HG02970 (cell line): Measurements from ENCODE around the gene HOXB6.

ENCODE experiments used
- ATAC-seq: cut with Tn5 transposase; IDR thresholded peaks from one replicate; pipeline ENCODE4 v1.9.1; 2021; ENCODE audit warnings: mild to moderate bottlenecking, moderate library complexity, moderate number of reproducible peaks; ENCODE audit not compliant: unreplicated experiment, low FRiP score

HOXB6 gene

DNA sequence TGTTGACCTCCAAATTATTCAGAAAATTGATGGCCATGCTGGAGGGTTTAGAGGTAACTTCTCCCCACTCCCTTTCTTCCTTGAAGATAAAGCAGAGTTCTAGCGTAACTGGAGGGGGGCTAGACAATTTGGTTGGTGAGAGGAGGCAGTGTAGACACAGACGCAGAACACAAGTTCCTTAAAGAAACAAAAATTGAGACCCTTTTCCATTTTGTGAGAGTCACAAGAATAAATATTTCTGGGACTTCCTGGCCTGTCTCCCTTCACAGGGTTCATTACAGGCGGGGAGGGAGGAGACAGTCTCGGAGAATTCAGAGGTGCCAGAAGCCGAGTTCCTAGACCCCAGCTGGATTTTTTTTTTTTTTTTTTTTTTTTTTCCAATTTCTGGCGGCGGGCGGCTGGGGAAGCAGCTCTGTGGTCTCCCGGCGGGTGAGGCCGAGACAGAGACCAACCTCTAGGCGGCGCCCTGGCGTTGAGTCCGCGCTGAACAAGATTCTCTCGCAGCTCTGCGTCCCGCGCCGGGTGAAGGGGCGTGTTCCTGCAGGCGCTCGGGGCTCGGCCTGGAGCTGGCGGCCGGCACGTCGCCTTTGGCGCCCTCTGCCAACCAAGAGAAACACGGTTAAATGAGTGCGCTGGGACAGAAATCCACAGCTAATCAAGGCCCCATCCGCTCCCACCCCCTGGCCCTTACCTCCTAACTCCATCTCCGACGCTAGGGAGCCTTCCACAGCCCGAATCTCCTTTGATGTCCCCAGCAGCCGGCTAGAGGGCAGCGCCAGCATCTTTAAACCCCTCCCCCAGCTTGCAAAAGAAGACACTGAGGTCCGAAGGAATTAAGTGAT, 31.6 kb upstream of the HOXB6 start:
- ATAC-seq, result no peak

DNA sequence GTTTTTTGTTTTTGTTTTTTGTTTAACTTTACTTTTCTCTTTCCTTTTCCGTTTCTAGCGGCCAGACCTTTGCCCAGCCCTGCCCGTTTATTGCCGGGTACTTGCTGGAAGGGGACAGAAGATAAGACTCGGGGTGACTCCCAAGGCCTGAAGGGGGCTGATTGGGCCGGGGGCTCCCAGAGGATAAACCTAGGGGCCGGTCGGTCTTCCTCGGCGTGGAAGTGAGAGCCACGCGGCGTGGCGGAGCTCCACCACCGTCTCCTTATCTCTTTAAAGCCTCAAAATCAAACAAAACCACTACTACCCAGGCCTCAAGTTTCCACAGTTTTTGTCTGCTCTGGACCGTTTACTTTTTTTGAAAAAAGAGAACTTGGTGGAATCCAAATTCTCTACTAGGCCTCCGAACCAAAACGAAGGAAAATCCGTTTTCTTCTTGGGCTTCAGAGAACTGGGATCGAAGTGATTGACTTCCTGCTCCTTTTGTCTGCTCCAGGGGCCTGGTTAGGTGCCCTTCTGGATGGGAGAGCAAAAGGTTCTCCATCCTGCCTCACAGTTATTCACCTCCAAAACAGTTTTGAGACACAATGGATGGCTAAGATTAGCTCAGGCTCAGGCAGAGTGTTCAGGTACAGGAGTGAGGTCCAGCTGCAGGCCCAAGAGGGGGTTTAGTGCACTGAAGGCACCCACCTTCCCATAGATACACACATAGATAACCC, 29.9 kb upstream of the HOXB6 start:
- no peak for ATAC-seq

DNA sequence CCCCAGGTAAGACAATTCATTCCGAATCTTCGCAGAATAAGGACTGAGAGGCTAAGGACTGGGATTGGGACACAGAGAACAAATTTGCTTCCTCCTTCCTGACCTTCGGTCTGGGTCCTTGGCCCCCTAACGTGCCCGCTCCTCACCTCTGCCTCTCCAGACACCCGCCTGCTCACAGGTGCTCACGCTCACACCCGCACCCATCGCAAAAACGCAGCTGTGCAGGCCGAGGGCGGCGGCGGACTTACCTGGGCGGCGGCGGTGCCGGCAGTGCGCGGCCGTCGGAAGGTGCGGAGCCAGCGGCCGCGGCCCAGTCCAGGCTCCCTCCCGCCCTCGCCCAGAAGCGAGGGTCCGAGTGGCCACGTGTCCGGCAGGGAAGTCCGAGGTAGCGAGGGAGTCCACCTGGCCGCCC, 28.5 kb upstream of the HOXB6 start:
- ATAC-seq, result no peak

DNA sequence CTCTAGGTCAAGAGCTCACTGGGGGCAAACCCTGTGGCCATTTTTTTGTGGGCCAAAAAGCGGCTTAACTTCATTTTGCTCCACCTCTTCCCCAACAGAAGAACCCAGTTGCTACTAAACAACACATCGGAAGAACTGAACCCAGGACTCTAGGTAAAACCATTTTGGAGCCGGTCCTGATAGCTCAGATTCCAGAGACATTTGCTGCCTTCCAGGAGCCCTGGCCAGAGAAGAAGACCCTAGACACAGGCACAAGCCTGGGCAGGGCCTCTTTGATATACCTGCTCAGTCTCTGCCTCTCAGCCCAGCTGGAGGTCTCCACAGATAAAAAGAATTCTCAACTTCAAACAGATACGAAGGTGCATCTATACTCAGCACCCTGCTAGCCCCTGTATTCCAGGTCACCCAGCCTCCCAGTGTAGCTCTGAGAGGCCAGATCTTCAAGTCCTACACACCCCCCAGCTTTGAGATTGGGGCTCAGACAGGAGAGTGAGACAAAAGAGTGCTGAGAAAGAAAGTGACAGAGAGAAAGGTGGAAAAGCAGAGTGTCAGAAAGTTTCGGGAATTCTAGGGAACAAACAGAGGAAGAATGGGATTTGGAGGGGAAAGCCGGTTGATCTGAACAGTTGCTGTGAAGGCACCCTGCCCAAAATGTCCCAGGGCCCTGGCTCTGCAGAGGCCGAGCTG, 27.9 kb upstream of the HOXB6 start:
- no peak for ATAC-seq

DNA sequence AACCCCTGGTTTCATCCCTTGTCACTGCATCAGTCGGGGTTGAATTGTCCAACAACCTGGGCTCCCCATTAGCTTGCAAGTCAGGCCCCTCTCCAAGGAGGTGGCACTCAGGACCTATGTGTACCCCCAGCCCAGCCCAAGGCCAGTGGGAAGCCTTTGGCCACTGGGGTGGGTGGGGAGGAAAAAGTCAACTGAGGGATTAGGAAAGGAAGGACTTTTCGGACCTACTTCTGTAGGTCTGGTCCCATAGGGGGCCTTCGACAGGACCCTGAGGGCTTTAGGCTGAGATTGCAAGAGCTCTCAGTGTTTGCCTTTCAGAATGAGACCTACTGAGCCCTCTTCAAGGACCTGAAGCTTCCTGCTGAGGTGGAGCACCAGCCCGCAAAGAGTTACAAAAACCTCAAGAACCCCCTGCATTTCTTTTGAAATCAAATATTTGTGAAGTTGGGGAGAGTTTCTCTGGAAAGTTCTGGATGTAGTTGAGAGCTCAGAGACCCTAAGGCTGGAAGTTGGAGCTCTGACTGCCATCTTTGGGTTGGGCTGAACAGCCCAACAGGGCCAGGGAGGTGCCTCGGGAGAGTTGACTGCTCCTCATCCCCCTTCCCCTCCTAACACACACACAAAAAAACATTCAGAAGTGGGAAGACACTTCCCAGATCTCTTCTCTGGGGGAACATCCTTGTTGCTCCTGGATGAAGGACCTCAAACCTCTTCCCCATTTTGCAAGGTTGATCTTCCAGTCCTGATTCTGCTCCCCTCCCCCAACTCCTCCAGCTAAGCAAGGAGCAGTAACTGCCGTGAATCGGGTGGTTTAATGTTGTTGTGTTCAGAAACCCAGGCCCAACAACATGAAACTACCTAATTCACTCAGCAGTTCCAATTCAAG, 27.1 kb upstream of the HOXB6 start:
- ATAC-seq, result no peak

DNA sequence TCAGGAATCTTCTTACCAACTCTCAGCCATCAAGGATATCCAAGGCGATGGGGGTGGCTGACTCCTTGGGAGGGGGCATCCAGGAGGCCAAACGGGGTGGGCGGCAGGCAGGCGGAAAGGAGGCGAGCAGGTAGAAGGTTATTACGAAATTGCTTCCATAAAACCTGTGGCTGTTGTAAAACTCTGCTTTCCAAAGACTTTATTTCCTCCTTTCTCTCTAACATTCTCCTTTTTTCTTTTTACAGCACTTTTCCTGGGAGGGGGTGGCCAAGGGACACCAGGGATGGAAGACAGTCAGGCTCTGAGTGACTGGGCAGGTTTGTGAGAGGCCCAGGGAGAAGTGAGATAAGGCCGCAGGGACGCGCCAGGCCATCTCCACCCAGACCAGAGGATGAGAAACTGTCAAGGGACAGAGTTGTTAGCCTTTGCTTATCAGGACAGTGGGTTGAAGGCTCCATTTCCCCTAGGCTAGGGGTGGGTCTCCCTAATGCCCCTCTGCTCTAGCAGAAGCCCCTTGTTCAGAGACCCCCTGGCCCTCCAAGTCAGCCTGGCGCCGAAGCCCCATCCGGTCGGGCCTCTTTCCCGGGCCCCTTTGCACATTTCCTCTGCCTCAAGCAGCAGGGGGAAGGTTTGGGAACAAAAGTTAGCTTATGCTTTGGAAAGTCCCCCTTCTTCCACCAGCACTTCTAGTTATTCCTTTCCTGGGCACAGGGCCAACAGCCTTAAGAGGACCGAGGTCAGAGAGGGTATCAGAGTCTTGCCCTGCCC, 26.3 kb upstream of the HOXB6 start:
- no peak for ATAC-seq

DNA sequence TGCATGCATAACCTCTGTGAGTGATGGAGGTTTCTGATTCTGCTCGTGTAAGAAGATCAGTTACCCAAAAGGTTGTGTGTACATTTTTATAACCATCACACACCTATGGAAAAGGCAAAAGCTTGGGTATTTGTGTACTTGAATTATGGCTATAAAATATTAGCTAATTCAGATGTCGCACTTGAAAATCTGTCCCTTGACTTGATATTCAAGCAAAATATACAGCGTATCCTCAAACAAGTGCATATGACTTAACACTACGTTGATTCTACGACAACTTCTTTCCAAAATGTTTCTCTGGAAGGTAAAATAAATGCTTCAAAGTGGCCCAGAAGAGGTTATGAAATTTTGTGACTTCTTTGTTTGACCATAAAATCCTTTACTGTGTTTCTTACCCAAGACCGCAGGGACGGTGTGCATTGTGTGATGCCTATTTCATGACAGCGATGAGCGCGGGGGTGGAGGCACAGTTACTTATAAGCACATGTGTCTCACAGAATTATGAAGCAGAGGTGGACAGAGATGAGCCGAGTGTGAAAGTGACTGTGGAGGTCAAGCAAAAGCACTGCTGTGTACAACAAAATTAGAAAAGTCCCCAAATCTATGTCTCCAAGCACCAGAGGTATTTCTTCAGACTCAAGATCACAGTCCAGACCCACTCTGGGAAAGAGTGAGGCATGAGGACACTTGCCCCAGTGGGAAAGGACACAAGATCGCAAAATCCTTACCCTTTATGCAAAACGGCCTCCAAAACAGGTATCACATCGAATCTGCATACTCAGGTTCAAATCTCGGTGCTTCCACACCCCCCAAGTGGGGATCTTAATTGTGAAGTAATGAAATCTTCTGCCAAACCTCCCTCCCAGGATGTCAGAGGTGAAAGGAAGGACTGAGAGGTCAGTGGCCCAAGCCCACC, 25.5 kb upstream of the HOXB6 start:
- ATAC-seq, result no peak

DNA sequence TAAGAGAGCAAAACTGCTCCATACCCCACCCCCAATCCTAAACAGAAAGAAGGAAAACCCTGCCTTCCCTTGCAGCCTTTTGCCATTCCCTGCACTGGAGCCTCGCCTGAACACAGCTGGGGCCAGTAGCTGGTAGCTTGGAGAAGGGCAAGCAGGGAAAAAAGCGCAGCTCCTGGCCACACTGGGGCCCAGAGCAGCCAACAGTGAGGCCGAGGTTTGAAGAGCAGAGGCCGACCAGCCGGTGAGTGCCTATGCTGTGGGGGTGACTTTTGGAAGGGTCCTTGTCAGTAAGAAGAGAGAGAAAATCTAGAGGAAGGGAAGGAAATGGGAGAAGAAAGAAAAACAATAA, 24.6 kb upstream of the HOXB6 start:
- no peak for ATAC-seq

DNA sequence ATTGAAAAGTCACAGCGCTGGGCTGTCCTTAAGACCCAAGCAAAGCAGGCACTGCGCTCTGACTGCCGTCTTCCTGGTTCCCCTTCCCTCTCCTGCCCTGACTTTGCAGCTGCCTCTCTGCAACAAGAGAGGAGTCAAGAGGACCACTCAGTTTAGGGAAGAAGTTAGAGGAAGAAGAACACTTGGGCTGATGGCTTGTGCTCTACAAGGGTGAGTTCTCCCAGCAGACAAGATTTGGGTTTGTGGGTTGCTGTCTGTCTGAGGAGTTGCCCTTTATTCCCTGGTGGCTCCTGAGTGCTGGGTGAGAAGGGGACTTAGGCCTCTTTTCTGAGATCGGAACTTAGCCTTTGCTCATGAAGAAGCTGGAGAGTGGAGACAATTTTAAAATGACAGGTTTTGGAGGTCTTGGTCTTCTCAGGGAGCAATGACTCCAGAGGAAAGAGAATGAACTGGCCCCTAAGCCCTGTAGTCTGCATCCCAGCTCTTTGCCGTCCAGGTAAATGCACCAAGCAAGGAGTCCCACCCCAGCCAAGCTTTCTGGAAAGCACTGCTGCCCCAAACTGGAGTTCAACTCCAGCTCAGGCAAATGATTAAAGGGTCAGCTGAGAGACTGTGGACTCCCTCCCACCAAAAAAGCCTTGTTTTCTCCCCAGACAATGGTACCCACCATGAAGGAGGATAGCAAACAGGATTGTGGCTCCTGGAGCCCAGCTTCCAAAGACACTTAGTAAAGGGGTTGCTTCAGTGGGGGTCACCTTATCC, 24.0 kb upstream of the HOXB6 start:
- ATAC-seq, result no peak

DNA sequence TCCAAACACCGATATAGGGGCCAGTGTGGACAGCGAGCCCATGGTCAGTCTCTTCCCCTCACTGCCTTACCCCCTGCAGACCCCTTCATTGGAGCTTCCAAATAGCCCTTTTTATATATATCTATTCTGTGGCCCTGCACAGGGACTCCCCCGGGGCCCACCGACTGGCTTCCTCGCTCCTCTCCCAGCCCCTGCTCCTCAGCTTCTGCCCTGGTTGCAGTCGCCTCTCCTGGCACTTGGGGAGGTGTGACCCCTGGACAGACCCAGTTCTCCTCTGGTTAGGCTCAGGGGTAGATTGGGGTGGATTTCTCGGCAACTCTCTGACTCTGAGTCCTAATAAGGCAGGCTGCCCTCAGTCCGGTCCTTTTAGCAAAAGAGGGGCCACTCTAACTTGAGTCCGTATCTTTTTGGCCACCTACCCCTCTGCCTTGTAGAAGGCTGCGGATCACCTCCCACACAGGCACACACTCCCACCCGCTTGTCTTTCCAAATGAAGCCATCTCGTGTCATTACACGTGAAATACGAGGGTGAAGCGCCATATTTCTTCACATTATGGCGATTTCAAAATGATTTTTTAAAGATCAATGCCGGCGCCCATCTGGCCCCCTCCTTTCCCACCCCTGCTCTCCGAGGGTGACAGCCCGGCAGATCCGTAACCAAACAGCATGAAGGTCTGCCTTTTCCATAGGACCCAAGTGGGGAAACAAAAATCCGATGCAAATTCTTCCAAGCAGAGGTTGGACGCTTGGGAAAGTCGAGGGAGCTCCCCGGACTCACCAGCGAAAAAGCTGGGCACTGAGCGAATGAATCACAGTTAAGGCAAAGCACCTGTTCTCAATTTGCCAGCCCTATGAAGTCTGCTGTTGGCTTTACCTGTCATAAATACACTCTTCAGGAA, 23.1 kb upstream of the HOXB6 start:
- no peak for ATAC-seq

DNA sequence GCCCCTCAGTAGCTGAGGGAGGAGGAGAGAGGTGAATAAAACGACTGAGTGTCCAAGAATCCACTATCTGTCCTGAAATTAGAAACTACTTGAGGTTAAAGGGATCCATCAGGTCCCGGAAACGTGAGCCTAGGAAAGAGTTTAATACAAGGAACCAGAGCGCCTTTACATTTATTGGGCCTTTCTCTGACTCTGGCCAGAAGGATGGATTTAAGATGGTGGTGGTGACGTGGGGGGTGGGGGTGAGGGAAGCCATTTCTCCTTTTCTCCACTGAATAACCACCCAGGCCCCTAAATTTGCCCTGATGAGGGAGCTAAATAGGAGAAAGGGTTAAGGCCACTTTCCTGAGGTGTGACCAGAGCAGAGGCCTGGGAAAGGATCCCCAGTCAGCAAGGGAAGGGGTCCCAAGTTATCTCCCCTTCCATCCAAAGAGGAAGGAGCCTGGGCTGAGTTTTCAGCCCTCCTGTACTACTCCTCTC, 22.4 kb upstream of the HOXB6 start:
- ATAC-seq, result no peak

DNA sequence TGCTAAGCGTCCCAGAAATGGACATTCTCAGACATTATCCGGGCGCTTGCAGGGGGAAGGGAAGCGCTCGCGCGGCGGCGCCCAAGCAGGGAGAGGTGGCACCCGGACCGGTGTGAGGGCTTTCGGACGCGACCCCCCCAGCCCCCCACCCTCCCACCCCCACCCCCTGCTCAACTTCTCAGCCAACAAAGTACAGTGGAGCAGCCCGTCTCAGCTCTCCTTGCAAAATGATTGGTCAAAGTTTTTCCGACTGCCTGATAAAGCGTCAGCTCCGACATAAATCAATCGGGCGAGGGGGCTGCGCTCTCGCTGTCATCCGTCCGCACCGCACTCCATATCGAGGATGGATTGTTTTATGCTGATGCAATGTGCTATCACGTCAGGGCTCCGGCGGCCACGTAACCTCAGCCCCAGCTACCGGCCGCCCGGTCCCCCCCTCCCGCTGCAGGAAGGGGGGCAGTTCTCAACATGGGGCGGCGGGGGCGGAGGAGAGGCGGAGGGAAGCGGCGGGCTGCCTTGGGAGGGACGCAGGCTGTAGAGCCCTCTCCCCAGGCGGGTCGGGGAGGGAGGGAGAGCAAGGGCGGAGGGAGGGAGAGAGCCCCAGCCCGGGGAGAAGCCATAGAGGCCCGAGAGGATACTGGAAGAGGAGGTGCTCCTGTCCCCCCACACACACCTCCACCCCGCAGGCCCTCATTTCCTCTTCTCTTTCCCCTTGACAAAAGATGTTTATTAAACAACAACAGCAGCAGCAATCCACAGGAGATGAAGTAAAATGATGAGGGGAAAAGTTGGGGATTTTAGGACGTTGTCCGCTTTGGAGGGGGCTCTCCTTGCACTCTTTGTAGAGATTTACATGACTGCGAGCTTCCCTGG, 21.7 kb upstream of the HOXB6 start, which contains the start of gene HOXB9:
HOXB9 (minus strand) TSS at position 114 of the 873 bp plus-strand sequence; CDS start at position 25, 89 bp downstream.
- ATAC-seq, result no peak

DNA sequence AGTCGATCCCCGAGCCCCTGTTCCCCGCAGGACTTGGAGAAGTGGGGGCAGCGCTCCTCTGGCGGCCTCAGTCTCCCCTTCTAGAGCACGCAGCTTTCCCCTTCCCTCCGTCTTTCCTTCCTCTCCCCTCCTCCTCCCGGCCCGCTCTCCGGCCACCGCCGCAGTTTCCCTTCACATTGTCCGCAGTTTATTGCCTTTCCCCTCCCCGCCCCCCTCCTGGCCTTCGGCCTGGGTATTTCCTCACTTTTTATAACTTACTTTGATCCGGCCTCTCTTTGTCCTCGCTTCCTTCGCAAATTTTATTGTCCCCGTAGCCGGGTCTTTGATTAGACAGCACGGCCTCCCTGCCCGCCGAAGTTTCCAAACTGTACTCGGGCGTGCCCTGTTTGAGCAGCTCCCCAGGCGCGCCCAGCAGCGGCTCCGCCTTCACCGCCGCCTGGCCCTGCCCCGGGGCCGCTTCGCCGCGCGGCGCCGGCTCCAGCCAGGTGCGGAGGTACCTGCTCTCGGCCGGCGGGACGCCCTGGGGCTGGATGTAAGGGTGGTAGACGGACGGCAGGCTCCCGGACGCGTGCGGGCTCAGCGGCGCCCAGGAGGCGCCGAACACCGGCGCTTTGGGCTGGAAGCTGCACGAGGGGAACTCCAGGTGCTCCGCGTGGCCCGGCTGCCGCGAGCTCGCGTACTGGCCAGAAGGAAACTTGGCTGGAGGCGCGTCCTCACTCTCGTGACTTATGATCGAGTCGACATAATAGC, 20.9 kb upstream of the HOXB6 start:
- ATAC-seq, result no peak

DNA sequence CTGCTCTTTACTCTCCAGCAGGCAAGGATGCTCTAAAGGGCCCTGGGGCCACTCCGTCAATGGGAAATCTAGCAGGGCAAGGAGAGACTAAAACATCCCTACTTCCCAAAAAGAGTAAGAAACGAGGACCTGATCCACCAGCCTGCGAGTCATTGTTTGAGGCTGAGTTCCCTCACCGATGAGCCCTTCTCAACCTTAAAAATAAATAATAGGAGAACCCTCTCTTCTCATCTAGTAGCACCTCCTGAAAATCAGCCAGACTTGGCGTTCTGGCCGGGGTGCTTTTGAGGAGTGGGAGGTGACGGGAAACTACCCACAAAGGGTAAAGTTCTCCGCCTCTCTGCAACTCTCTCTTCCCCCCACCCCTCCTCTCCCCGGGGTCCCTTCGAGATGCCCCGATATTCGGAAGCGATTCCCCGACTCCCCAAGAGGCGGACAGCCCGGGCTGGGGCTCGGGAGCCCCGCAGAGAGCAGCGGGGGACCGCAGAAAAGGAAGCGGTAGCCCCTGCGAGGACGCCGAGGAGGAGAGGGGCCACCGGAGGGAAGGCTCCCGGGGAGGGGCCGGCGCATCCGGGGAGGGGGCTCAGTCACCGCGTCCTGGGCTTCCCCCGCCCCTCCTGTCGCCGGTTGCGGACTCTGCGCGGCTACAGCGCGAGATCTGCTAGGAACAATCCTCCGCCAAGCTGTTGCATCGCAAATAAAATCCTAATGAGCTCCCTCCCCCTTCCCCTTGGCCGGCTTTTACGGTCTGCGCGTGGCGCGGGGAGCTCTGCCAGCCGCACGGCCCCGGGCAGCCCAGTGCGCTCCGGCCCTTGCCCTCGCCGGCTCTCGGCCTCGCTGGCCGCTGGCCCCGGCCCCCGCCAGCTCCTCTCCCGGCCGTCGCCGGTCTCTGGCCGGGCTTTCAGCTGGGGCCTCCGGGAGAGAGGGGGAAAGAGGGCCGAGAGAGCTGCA, 20.0 kb upstream of the HOXB6 start:
- no peak for ATAC-seq
